GM12891 (cell line): Measurements from ENCODE around the gene TWSG1.

Experiments used
- POLR2A ChIP-seq: IDR thresholded peaks from 2 replicates; pipeline ENCODE4 v1.6.1; 2011; ENCODE audit warnings: low read depth, low read length, control low read depth
- POLR2AphosphoS5 ChIP-seq: IDR thresholded peaks from 2 replicates; pipeline ENCODE4 v1.6.1; 2011; ENCODE audit warnings: low read depth, low read length, control low read depth
- SPI1 ChIP-seq: IDR thresholded peaks from 2 replicates; pipeline ENCODE4 v1.6.1; 2011; ENCODE audit warnings: low read depth, low read length, control low read depth
- TAF1 ChIP-seq: IDR thresholded peaks from 2 replicates; pipeline ENCODE4 v1.6.1; 2011; ENCODE audit warnings: low read depth, low read length, control low read depth

DNA sequence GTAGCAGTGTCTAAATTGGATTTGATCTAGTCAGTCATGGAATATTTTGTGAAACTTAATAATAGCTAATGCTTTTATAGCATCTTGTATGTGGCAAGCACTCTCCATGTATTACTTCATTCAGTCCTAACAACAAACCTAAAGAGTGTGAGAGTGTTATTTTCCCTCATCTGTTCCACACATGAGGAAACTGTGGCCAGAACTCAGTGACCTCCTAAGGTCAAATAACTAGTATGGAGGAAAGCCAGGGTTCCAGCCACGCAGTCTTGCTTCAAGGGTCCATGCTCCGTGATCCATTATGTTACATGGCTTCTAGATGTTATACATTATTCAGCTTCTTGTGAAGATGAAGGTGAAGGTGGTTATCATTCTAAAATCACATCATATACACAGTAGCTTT, 45.5 kb downstream of the TWSG1 start:
- TF ChIP-seq POLR2A: no peak
- no peak for TF ChIP-seq POLR2AphosphoS5
- no peak for TF ChIP-seq SPI1
- TF ChIP-seq TAF1: no peak
